Skin epidermis (tissue), 12 donors: Measurements from ENCODE around the gene WDR33.

Experiments used
- H3K27ac ChIP-seq, 21 experiments: fragments of 200-600 bp; sonication (generic) in 11 of 21; one replicate each; pipeline ENCODE4 v1.5.0; 2020; ENCODE audit warnings: mild to moderate bottlenecking in 3 of 21, inconsistent platforms in 2 of 21, moderate library complexity in 2 of 21
- H3K4me3 ChIP-seq, 7 experiments: fragments of 200-600 bp; sonication (generic) in 2 of 7; one replicate each; pipeline ENCODE4 v1.5.0; 2020; ENCODE audit warnings: inconsistent platforms in 2 of 7, mild to moderate bottlenecking in 2 of 7, moderate library complexity in 1 of 7

WDR33 gene

GRCh38 chr2:127726158-127726880 is 84.7 kb downstream of the WDR33 start:
- no peak overlapping the region for H3K27ac ChIP-seq
- H3K4me3 ChIP-seq: no peak overlapping the region

- Histone ChIP-seq H3K27ac (no peak overlapping the region), H3K4me3 (no peak overlapping the region)
Measured at GRCh38 chr2:127722807-127723206, 88.2 kb downstream of the WDR33 start.

- no peak overlapping the region for H3K4me3 ChIP-seq
- H3K27ac ChIP-seq: no peak overlapping the region
Measured at GRCh38 chr2:127721978-127722355, 89.0 kb downstream of the WDR33 start.

GRCh38 chr2:127721311-127721977 is 89.5 kb downstream of the WDR33 start:
- no peak overlapping the region for H3K4me3 ChIP-seq
- no peak overlapping the region for H3K27ac ChIP-seq

- Histone ChIP-seq H3K4me3 (no peak overlapping the region), H3K27ac (no peak overlapping the region)
Measured at GRCh38 chr2:127719301-127720218, 91.4 kb downstream of the WDR33 start.

- no peak overlapping the region for H3K27ac ChIP-seq
- no peak overlapping the region for H3K4me3 ChIP-seq
Measured at GRCh38 chr2:127718271-127718670, 92.7 kb downstream of the WDR33 start.

GRCh38 chr2:127715778-127716449 is 95.1 kb downstream of the WDR33 start:
- H3K27ac ChIP-seq: no peak overlapping the region
- no peak overlapping the region for H3K4me3 ChIP-seq

- Histone ChIP-seq H3K27ac (no peak overlapping the region), H3K4me3 (no peak overlapping the region)
Measured at GRCh38 chr2:127713562-127713961, 97.4 kb downstream of the WDR33 start.

- Histone ChIP-seq H3K4me3 (no peak overlapping the region), H3K27ac (no peak overlapping the region)
Measured at GRCh38 chr2:127712999-127713398, 98.0 kb downstream of the WDR33 start.

- H3K27ac ChIP-seq: no peak overlapping the region
- no peak overlapping the region for H3K4me3 ChIP-seq
Measured at GRCh38 chr2:127709336-127709735, 101.6 kb downstream of the WDR33 start.

- H3K27ac ChIP-seq: peak overlapping the region in 2 of 21 experiments; percentile 37 to 75
- H3K4me3 ChIP-seq: no peak overlapping the region
Measured at GRCh38 chr2:127707890-127708648, 102.9 kb downstream of the WDR33 start.

GRCh38 chr2:127706215-127706990 is 104.6 kb downstream of the WDR33 start:
- H3K27ac ChIP-seq: peak overlapping the region in 6 of 21 experiments; percentile 0 to 54 (median 36)
- H3K4me3 ChIP-seq: no peak overlapping the region

- peak overlapping the region in 6 of 21 experiments; percentile 22 to 54 (median 36) for H3K27ac ChIP-seq
Measured at GRCh38 chr2:127705391-127706065, 105.4 kb downstream of the WDR33 start.

GRCh38 chr2:127704641-127705390 is 106.2 kb downstream of the WDR33 start:
- H3K27ac ChIP-seq: peak overlapping the region in 4 of 21 experiments; percentile 2 to 32 (median 26)

More at GRCh38 chr2:127705391-127706065, 105.4 kb downstream of the WDR33 start:
- H3K4me3 ChIP-seq: no peak overlapping the region

GRCh38 chr2:127703282-127703681 is 107.7 kb downstream of the WDR33 start:
- Histone ChIP-seq H3K4me3 (no peak overlapping the region), H3K27ac (no peak overlapping the region)

More at GRCh38 chr2:127704641-127705390, 106.2 kb downstream of the WDR33 start:
- no peak overlapping the region for H3K4me3 ChIP-seq

- Histone ChIP-seq H3K27ac (peak overlapping the region; percentile 82 to 99 (median 95)), H3K4me3 (peak overlapping the region; percentile 50 to 93 (median 66))
Measured at GRCh38 chr2:127702395-127703009, 108.5 kb downstream of the WDR33 start.
